ENCODE data around the gene SMPX.

The SMPX gene

GRCh38 chrX:21711129-21711847 is 46.6 kb downstream of the SMPX start:
- no peak for DNase-seq

GRCh38 chrX:21708116-21708515 is 49.8 kb downstream of the SMPX start:
- DNase-seq: no peak

GRCh38 chrX:21705225-21705624 is 52.7 kb downstream of the SMPX start:
- no peak for DNase-seq

- DNase-seq: no peak
Measured at GRCh38 chrX:21702725-21703124, 55.2 kb downstream of the SMPX start.

- no peak for DNase-seq
Measured at GRCh38 chrX:21700967-21701366, 56.9 kb downstream of the SMPX start.

- DNase-seq: no peak
Measured at GRCh38 chrX:21700275-21700674, 57.6 kb downstream of the SMPX start.

- no peak for DNase-seq
Measured at GRCh38 chrX:21699136-21699535, 58.8 kb downstream of the SMPX start.

- DNase-seq: no peak
Measured at GRCh38 chrX:21698272-21698671, 59.6 kb downstream of the SMPX start.

- no peak for DNase-seq
Measured at GRCh38 chrX:21691512-21692018, 66.4 kb downstream of the SMPX start.

GRCh38 chrX:21683941-21684340 is 74.0 kb downstream of the SMPX start:
- DNase-seq: no peak

- DNase-seq: no peak
Measured at GRCh38 chrX:21678048-21678612, 79.8 kb downstream of the SMPX start.

GRCh38 chrX:21675931-21676330 is 82.0 kb downstream of the SMPX start:
- no peak for DNase-seq

- DNase-seq: no peak
Measured at GRCh38 chrX:21674430-21675186, 83.3 kb downstream of the SMPX start.

GRCh38 chrX:21666679-21667078 is 91.2 kb downstream of the SMPX start:
- no peak for DNase-seq

GRCh38 chrX:21666252-21666651 is 91.7 kb downstream of the SMPX start:
- DNase-seq: no peak

GRCh38 chrX:21662761-21663160 is 95.2 kb downstream of the SMPX start:
- no peak for DNase-seq

GRCh38 chrX:21661316-21661715 is 96.6 kb downstream of the SMPX start:
- DNase-seq: no peak

- DNase-seq: no peak
Measured at GRCh38 chrX:21660156-21660555, 97.8 kb downstream of the SMPX start.

GRCh38 chrX:21659320-21659719 is 98.6 kb downstream of the SMPX start:
- DNase-seq: no peak

GRCh38 chrX:21658746-21659145 is 99.2 kb downstream of the SMPX start:
- no peak for DNase-seq

GRCh38 chrX:21658152-21658737 is 99.7 kb downstream of the SMPX start, which contains the start of gene KLHL34:
TSS of gene KLHL34 (minus strand) at chrX:21658330. CDS start at chrX:21657788, 542 bp downstream.
- no peak for DNase-seq

GRCh38 chrX:21657318-21658151 is 100.4 kb downstream of the SMPX start:
- no peak for DNase-seq
